GM18519 (cell line): ENCODE data around the gene TTC23.
A peak's percentile ranks its signal among the peaks of the same experiment; 100 is the strongest.

Experiments used
- ATAC-seq: cut with Tn5 transposase; IDR thresholded peaks from one replicate; pipeline ENCODE4 v1.9.1; 2021; ENCODE audit warnings: mild to moderate bottlenecking, moderate library complexity; ENCODE audit not compliant: unreplicated experiment, low FRiP score

The TTC23 gene

GRCh38 chr15:99108993-99109392, 140.4 kb downstream of the TTC23 start:
- no peak for ATAC-seq

GRCh38 chr15:99106417-99107220, 142.8 kb downstream of the TTC23 start:
- no peak for ATAC-seq

- ATAC-seq = peak; percentile 24
Observed at GRCh38 chr15:99105514-99106341, 143.7 kb downstream of the TTC23 start.

DNA sequence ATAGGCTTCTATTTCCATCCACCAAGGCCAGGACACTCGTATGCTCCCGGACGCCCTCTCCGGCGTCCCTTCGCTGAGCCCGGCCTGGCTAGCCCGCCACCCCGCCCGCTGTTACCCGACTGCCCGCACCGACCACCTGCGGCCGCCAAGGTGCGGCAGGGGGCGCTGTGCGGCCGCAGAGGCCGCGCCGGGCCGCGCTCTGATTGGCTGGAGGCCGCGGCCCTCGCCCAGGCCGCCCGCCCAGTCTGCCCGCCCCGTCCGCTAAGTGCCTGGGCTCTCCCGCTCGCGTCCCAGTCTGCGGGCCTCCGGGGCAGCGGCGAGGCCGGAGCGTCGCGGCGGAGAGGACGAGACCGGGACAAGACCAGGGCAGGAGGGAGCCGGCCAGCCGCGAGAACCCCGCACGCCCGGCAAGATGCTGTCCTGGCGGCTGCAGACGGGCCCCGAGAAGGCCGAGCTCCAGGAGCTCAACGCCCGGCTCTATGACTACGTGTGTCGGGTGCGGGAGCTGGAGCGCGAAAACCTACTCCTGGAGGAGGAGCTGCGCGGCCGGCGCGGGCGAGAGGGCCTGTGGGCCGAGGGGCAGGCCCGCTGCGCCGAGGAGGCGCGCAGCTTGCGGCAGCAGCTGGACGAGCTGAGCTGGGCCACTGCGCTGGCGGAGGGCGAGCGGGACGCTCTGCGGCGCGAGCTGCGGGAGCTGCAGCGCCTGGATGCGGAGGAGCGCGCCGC, 144.4 kb downstream of the TTC23 start, which contains the start of gene SYNM:
Gene SYNM, plus strand, starts transcription at position 293 of the 726 bp plus-strand sequence. Its CDS starts 120 bp downstream, at position 413.
- peak; percentile 67 for ATAC-seq

- no peak for ATAC-seq
Observed at GRCh38 chr15:99103279-99103678, 146.1 kb downstream of the TTC23 start.

DNA sequence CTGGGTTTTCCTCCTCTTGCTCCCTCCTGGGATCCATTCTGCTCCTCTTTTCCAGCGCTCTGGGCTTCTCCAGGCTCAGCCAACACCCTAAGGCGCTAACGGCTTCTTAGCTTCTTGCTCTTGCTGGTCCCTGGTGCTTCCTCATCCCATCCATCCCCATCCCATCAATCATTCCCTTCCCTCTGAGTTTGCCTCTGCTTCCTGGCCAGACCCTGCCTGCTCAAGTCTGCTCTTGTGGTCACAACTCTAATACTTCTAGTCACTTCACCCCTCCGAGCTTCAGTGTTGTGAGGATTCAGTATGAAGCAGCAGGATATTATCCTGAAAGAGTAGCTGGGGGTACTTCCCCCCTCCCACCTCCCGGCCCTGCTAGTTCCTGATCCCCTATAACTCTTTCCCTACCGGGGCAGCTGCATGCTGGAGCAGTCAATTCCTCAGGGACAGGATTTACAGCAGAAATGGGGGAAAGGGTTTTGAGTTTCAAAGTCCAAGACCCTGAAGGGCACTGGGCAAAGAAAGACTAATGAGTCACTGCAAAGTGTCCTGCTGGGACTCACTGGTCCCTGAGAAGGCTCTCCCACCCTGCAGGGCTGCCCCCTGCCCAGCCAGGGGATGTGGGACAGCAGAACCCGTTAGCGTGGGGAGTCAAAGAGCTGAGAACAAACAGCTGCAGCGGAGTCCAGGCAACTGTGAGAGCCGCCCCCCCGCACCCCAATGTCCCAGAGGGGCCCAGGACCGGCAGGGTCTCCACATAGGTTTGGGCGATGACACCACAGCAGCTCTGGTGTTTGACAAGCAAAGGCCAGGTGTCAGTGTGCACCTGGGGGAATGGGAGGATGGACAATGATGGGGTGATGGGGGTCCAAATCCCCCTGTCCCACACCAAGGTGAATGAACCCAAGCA, 146.8 kb downstream of the TTC23 start:
- no peak for ATAC-seq

GRCh38 chr15:99101501-99101900, 147.9 kb downstream of the TTC23 start:
- ATAC-seq = no peak

GRCh38 chr15:99100245-99101173, 148.9 kb downstream of the TTC23 start:
- no peak for ATAC-seq

- ATAC-seq = no peak
Observed at GRCh38 chr15:99099661-99100060, 149.7 kb downstream of the TTC23 start.

DNA sequence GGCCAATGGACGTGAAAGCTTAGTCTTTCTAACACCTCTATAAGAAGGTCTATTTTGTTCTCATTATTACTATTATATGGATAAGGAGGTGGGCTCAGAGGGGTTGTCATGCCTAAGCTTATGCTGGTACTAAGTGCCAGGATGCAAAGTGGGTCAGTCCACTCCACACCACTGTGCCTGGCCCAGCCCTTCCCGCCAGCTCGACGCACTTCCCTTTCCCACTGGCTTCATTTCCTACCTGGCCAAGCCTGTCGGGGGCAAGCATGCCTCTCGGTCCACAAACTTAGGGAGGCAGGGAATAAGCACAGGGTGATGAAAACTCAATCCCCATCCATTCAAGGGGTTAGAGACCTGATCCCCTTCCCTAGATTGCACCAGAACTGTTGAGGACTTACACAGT, 150.4 kb downstream of the TTC23 start:
- ATAC-seq = no peak

GRCh38 chr15:99098426-99098825, 151.0 kb downstream of the TTC23 start:
- ATAC-seq = no peak

DNA sequence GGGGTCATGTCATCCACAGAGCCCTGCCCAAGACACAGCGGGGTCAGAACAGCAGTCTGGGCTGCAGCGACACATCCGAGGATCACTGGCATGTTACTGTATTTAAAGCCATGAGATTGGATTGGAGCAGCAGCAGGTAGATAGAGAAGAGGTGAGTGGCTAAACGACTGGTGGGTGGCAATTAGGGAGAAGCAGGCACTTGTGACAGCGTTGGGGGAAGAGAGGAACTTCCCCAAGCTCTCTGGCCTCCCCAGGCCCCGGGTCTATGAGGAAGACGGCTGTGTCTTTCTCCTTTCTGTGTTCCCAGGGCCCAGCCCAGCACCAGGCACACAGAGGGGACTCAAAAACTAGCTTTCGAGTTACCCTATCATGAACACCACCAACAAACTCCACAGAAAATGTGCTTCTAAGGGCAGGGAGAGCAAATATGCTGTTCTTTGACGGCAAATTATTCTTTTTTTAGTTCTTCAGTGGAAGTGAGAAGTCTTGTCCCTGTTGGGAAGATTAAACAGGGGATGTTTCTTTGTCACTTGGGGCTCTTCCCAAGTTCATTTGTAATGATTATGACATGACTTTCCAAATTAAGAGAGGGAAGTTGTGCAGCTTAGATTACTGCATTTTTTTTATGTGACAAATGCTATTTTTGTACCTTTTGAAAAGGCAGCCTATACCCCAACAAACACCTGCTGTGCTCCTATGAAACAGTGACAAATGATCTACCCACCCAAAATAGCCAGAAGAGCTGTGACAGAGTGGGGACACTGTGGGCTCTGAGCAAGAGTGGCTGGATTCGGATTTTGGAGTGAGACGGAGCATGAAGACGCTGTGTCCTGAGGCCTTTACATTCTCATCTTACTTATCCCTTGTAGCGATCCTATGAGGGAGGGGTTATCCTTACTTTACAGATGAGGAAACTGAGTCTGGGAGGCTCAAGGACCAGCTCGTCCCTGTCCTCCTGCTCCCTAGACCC, 151.7 kb downstream of the TTC23 start:
- ATAC-seq = no peak

GRCh38 chr15:99096894-99097426, 152.4 kb downstream of the TTC23 start:
- ATAC-seq = no peak

DNA sequence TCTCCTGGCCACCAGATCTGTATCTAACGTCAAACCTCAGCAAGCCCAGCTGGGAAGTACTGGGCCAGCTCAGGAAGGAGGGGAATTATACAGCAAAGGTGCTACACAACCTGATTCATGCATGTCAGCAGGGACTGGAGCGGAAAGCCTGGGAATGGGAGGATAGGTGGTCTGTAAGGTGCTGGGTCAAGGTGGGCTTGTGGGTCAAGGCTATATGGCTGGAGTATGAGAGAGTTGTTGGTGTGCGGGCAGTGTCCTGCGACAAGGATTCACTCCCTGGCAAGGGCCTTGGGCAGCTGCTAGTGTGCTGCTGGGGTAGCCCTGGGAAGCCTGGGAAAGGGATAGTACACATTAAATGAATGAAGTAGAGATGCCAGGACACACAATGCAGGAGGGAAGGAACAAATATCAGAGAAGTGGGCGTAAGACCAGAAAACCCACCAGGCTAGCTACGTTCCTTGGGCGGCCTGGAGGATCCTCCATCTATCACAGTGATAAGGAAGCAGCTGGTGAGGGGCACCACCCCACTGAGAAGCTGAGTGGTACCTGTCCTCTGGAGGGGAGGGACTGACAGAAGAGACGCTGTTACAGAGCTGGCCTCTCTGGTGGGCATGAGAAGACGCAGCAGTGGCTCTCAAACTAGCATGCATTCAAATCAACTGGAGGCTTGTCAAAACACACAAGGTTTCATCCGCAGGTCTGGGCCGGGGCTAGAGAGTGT, 153.0 kb downstream of the TTC23 start:
- ATAC-seq = no peak

GRCh38 chr15:99095626-99096025, 153.8 kb downstream of the TTC23 start:
- ATAC-seq = no peak

- no peak for ATAC-seq
Observed at GRCh38 chr15:99092554-99093172, 156.7 kb downstream of the TTC23 start.
